MM.1S (cell line): ENCODE data around the gene C4A.
A peak's percentile ranks its signal among the peaks of the same experiment; 100 is the strongest.
"Not testable (repeated sequence)": the region's sequence is repeated elsewhere in the genome, so short reads cannot be mapped to it uniquely, and the experiment has no call there.

Experiments used
- DNase-seq: peaks from one replicate; pipeline ENCODE4 v3.0.0-alpha.2; 2015
- H2AFZ ChIP-seq: fragments of 300-600 bp; sonication (generic); 2 replicates; pipeline ENCODE4 v1.6.0; 2016; ENCODE audit warnings: antibody characterized with exemption, low read length
- H3F3A ChIP-seq: fragments of 300-600 bp; sonication (generic); 2 replicates; pipeline ENCODE4 v1.6.1; 2016; ENCODE audit warnings: mild to moderate bottlenecking, antibody characterized with exemption, low read length, moderate library complexity, mixed read lengths; ENCODE audit not compliant: insufficient read depth
- H3K27ac ChIP-seq: fragments of 300-600 bp; sonication (generic); 2 replicates; pipeline ENCODE4 v1.5.1; 2016; ENCODE audit warnings: mild to moderate bottlenecking, low read length
- H3K27me3 ChIP-seq: fragments of 300-600 bp; sonication (generic); replicated peaks from 2 replicates; pipeline ENCODE4 v1.6.0; 2016; ENCODE audit warnings: low read length; ENCODE audit not compliant: insufficient read depth
- H3K36me3 ChIP-seq: fragments of 300-600 bp; sonication (generic); replicated peaks from 2 replicates; pipeline ENCODE4 v1.6.1; 2016; ENCODE audit warnings: mild to moderate bottlenecking, low read length, mixed read lengths; ENCODE audit not compliant: insufficient read depth
- H3K4me1 ChIP-seq: fragments of 300-600 bp; sonication (generic); 2 replicates; pipeline ENCODE4 v1.6.1; 2016; ENCODE audit warnings: low read length, mixed read lengths
- H3K4me2 ChIP-seq: fragments of 300-600 bp; sonication (generic); 2 replicates; pipeline ENCODE4 v1.6.0; 2016; ENCODE audit warnings: low read depth, low read length
- H3K4me3 ChIP-seq: fragments of 300-600 bp; sonication (generic); 2 replicates; pipeline ENCODE4 v1.5.1; 2016; ENCODE audit warnings: low read length, mixed read lengths
- H3K79me2 ChIP-seq: fragments of 300-600 bp; sonication (generic); 2 replicates; pipeline ENCODE4 v1.6.1; 2016; ENCODE audit warnings: mixed run types, low read length, mixed read lengths
- H3K9ac ChIP-seq: fragments of 300-600 bp; sonication (generic); 2 replicates; pipeline ENCODE4 v1.6.1; 2016; ENCODE audit warnings: low read length, mixed read lengths
- H3K9me2 ChIP-seq: fragments of 300-600 bp; sonication (generic); replicated peaks from 2 replicates; pipeline ENCODE4 v1.6.1; 2016; ENCODE audit warnings: mild to moderate bottlenecking, low read length, mixed read lengths; ENCODE audit not compliant: insufficient read depth
- H3K9me3 ChIP-seq: fragments of 300-600 bp; sonication (generic); replicated peaks from 2 replicates; pipeline ENCODE4 v1.6.1; 2016; ENCODE audit warnings: mild to moderate bottlenecking, low read length, mixed read lengths; ENCODE audit not compliant: insufficient read depth
- H4K20me1 ChIP-seq: fragments of 300-600 bp; sonication (generic); 2 replicates; pipeline ENCODE4 v1.6.1; 2016; ENCODE audit warnings: mild to moderate bottlenecking, low read length, moderate library complexity, mixed read lengths; ENCODE audit not compliant: insufficient read depth

The C4A gene

DNA sequence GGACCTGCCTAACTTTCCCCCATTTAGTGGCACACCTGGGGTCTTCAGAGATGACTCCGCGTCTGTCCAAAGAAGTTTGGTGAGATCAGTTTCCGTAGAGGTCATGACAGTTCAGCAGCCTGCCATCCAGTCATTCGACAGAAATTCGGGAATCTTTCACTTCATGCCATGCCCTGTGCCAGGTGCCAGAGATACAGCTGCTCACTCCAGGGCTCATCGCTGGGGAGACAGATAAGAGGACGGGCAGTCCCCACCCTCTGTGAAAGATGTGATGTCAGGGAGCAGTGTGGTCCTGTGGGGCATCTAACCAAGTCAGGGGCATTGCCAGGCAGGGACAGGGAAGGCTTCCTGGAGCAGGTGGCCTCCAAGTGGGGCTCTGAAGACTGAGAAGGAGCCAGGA is 21.4 kb downstream of the C4A start:
- not testable (repeated sequence) for H3K4me3 ChIP-seq, H3K4me1 ChIP-seq, H3K36me3 ChIP-seq, H4K20me1 ChIP-seq, H3K4me2 ChIP-seq, H3F3A ChIP-seq, DNase-seq, H3K79me2 ChIP-seq, H3K27me3 ChIP-seq, H2AFZ ChIP-seq, H3K9me3 ChIP-seq, H3K9ac ChIP-seq, H3K9me2 ChIP-seq, H3K27ac ChIP-seq

DNA sequence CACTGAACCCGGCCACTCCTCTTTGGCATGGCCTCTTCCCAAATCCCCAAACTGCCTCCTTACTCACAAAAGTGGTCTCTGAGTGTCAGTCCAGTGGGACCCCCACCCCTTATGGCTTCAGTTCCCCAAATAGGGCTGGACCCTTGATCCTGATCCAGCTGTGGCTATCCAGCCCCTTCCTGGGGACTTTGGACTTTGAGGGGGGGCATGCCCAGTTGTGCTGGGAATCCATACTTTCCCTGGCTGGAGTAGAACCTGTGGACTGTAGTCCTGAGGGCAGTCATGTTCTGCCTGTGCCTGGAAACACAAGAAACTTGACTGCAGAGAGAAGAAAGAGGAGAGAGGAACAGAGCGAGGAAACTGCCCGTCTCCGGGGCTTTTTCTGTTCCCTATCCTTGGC is 22.5 kb downstream of the C4A start:
- DNase-seq, H3K4me2 ChIP-seq, H3K9me3 ChIP-seq, H3K36me3 ChIP-seq, H4K20me1 ChIP-seq, H3K4me1 ChIP-seq, H3K4me3 ChIP-seq, H3F3A ChIP-seq, H2AFZ ChIP-seq, H3K79me2 ChIP-seq, H3K27ac ChIP-seq, H3K27me3 ChIP-seq, H3K9ac ChIP-seq, H3K9me2 ChIP-seq: not testable (repeated sequence)

DNA sequence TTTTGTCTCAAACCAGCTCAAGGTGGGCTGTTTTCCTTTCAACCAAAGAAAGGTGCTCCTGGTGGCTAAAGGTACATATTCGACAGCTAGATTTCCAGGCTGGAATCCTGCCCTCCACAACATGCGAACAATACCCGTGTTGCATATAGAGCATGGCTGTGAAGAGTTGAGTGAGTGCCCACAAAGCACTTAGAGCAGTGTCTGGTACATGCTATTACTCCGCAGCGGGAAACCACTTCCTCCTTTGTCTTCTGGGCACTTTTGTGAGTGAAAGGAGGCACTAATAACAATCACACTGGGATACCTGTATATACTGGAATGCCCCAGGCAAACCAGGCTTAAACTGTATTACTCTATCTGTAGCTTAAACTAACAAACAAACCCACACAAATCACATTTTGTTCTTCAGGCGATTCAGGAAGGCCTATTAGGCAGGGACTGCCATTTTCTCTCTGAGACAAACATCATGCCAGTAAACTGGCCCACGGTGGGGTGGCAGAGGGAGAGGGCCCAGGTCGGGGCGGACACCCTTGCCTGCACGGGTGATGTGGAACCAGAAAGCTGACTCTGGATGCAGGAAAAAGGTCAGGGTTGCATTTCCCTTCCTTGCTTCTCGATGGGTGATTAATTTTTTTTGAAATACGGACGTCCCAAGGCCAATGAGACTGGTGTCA is 23.1 kb downstream of the C4A start:
- not testable (repeated sequence) for H3K9ac ChIP-seq, H3K9me2 ChIP-seq, H3K79me2 ChIP-seq, H3K4me2 ChIP-seq, H3K27me3 ChIP-seq, H3K4me3 ChIP-seq, H3K4me1 ChIP-seq, H4K20me1 ChIP-seq, H3K9me3 ChIP-seq, H3F3A ChIP-seq, H3K27ac ChIP-seq, DNase-seq, H3K36me3 ChIP-seq, H2AFZ ChIP-seq

DNA sequence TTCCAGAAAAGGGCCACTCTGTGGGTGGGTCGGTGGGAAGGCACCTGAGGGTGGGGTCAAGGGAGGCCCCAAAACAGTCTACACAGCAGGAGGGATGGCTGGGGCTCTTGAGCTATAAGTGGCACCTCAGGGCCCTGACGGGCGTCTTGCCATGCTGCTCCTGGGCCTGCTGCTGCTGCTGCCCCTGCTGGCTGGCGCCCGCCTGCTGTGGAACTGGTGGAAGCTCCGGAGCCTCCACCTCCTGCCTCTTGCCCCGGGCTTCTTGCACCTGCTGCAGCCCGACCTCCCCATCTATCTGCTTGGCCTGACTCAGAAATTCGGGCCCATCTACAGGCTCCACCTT is 23.7 kb downstream of the C4A start:
- H3K4me3 ChIP-seq, DNase-seq, H3F3A ChIP-seq, H3K9me3 ChIP-seq, H3K36me3 ChIP-seq, H3K27ac ChIP-seq, H3K27me3 ChIP-seq, H3K79me2 ChIP-seq, H3K4me2 ChIP-seq, H3K9ac ChIP-seq, H2AFZ ChIP-seq, H3K4me1 ChIP-seq, H4K20me1 ChIP-seq, H3K9me2 ChIP-seq: not testable (repeated sequence)

DNA sequence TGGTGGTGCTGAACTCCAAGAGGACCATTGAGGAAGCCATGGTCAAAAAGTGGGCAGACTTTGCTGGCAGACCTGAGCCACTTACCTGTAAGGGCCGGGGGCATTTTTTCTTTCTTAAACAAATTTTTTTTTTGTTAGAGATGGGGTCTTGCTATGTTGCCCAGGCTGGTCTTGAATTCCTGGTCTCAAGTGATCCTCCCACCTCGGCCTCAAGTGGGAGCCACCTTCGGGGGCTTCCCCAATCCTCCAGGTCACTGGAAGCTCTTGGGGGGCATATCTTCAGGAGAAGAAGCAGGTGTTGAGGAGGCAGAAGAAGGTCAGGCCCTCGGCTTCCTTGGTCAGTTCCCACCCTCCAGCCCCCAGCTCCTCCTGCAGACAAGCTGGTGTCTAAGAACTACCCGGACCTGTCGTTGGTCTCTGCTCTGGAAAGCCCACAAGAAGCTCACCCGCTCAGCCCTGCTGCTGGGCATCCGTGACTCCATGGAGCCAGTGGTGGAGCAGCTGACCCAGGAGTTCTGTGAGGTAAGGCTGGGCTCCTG is 24.2 kb downstream of the C4A start:
- not testable (repeated sequence) for H3K79me2 ChIP-seq, DNase-seq, H4K20me1 ChIP-seq, H3K9me3 ChIP-seq, H3F3A ChIP-seq, H3K27ac ChIP-seq, H3K36me3 ChIP-seq, H3K4me3 ChIP-seq, H2AFZ ChIP-seq, H3K27me3 ChIP-seq, H3K9me2 ChIP-seq, H3K9ac ChIP-seq, H3K4me1 ChIP-seq, H3K4me2 ChIP-seq

DNA sequence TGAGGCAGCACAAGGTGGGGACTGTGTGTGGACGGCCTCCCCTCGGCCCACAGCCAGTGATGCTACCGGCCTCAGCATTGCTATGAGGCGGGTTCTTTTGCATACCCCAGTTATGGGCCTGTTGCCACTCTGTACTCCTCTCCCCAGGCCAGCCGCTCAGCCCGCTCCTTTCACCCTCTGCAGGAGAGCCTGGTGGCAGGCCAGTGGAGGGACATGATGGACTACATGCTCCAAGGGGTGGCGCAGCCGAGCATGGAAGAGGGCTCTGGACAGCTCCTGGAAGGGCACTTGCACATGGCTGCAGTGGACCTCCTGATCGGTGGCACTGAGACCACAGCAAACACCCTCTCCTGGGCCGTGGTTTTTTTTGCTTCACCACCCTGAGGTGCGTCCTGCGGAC is 25.2 kb downstream of the C4A start:
- not testable (repeated sequence) for H3K9me3 ChIP-seq, H3K4me2 ChIP-seq, H3K27me3 ChIP-seq, H3K9ac ChIP-seq, H3K36me3 ChIP-seq, H3K9me2 ChIP-seq, H3F3A ChIP-seq, H3K4me1 ChIP-seq, H2AFZ ChIP-seq, H3K27ac ChIP-seq, DNase-seq, H4K20me1 ChIP-seq, H3K79me2 ChIP-seq, H3K4me3 ChIP-seq

DNA sequence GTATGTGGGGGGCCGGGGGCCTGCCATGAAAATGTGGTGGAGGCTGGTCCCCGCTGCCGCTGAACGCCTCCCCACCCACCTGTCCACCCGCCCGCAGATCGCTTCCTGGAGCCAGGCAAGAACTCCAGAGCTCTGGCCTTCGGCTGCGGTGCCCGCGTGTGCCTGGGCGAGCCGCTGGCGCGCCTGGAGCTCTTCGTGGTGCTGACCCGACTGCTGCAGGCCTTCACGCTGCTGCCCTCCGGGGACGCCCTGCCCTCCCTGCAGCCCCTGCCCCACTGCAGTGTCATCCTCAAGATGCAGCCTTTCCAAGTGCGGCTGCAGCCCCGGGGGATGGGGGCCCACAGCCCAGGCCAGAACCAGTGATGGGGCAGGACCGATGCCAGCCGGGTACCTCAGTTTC is 26.2 kb downstream of the C4A start:
- H3K4me3 ChIP-seq, H3K4me2 ChIP-seq, H3K27me3 ChIP-seq, H3K9ac ChIP-seq, H3F3A ChIP-seq, H3K27ac ChIP-seq, DNase-seq, H2AFZ ChIP-seq, H3K9me2 ChIP-seq, H3K79me2 ChIP-seq, H4K20me1 ChIP-seq, H3K36me3 ChIP-seq, H3K9me3 ChIP-seq, H3K4me1 ChIP-seq: not testable (repeated sequence)

DNA sequence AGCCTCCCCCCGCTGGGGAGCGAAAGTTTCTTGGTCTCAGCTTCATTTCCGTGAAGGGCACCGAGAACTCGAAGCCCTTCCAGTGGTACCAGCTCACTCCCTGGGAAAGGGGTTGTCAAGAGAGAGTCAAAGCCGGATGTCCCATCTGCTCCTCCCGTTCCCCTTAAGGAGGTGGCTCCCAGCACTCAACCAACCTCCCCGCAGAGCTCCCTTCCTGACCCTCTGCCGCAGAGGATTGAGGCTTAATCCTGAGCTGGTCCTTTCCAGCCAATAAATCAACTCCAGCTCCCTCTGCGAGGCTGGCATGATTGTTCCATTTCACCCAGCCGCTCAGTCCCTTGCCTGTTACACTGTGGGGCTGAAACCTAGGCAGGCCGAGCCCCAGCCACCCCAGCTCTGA is 26.8 kb downstream of the C4A start:
- not testable (repeated sequence) for H3K36me3 ChIP-seq

More for the DNA sequence above, 26.8 kb downstream of the C4A start:
- not testable (repeated sequence) for H3K4me3 ChIP-seq, H3K4me2 ChIP-seq, H3K9me3 ChIP-seq, H3K27me3 ChIP-seq, H2AFZ ChIP-seq, H3K79me2 ChIP-seq, H4K20me1 ChIP-seq, H3F3A ChIP-seq, H3K4me1 ChIP-seq, H3K27ac ChIP-seq, H3K9me2 ChIP-seq, H3K9ac ChIP-seq
- peak; percentile 5 for DNase-seq
